Measurements from ENCODE around the gene SECTM1. TPM values are rescaled to one million over a fixed set of nuclear protein-coding genes. Genes with fewer than 3 reads are reported as not detected.
A peak's percentile ranks its signal among the peaks of the same experiment; 100 is the strongest.
"Not testable (repeated sequence)": the region's sequence is repeated elsewhere in the genome, so short reads cannot be mapped to it uniquely, and the experiment has no call there.

SECTM1 gene
- total and polyA plus RNA-seq, 9 of the 15 experiments (the other 6 are each of a cell fraction or from before 2014, with no cell fraction given) = 0.11 to 0.46 (median 0.18) TPM; not detected in 6

- BruUV-seq (replicated peaks); CTCF ChIA-PET (ENCODE audit: low intra/inter-chr PET ratio); H3K4me2 ChIP-seq (ENCODE audit: insufficient read depth, low read length); H4K20me1 ChIP-seq (replicated peaks; ENCODE audit: control insufficient read depth, insufficient read depth, low read length); H2AFZ ChIP-seq (ENCODE audit: low read depth, low read length); H3K36me3 ChIP-seq (ENCODE audit: control insufficient read depth, insufficient read depth, low read length); H3K4me3 ChIP-seq; POLR2A ChIA-PET; H3K9me3 ChIP-seq (replicated peaks; ENCODE audit: control insufficient read depth, insufficient read depth, low read depth, low read length); in situ Hi-C loops (cut with MboI); FAIRE-seq; H3K9me1 ChIP-seq (ENCODE audit: control insufficient read depth, insufficient read depth, low read length); H3K27ac ChIP-seq (ENCODE audit: extremely low read depth, low read depth, low read length); DNase-seq (ENCODE audit: extremely low read depth in 1 of 4, low spot score in 3 of 4); H3K9ac ChIP-seq (ENCODE audit: insufficient read depth in 1 of 2, low read depth in 2 of 2, low read length in 2 of 2); ATAC-seq; H3K27me3 ChIP-seq (ENCODE audit: control insufficient read depth in 2 of 2, insufficient read depth in 2 of 2, low read length in 2 of 2); H3K79me2 ChIP-seq (ENCODE audit: control insufficient read depth, insufficient read depth, low read length): not testable (repeated sequence)
- intact Hi-C loops (cut with micrococcal nuclease) = loop anchor here (10.0 kb wide), 1 partner anchor 135 kb away; no protein-coding TSS in a partner anchor
- peak; percentile 93 for TF ChIP-seq BCOR (IDR thresholded peaks at IDR 0.05)
- H3K4me1 ChIP-seq (replicated peaks in 1 of 2; ENCODE audit: control insufficient read depth in 2 of 2, insufficient read depth in 2 of 2, low read length in 2 of 2) = peaks cover 7 to 26% of the 10 kb centered on the region in 2 experiments; a peak in 4 of 5 replicates
- 43% methylated on average over 1 of the region's 1 CpG for WGBS (ENCODE audit: insufficient coverage, low coverage, missing lambda C conversion rate)
Measured at GRCh38 chr17:82359451-82360074, 26.0 kb upstream of the SECTM1 start.

DNA sequence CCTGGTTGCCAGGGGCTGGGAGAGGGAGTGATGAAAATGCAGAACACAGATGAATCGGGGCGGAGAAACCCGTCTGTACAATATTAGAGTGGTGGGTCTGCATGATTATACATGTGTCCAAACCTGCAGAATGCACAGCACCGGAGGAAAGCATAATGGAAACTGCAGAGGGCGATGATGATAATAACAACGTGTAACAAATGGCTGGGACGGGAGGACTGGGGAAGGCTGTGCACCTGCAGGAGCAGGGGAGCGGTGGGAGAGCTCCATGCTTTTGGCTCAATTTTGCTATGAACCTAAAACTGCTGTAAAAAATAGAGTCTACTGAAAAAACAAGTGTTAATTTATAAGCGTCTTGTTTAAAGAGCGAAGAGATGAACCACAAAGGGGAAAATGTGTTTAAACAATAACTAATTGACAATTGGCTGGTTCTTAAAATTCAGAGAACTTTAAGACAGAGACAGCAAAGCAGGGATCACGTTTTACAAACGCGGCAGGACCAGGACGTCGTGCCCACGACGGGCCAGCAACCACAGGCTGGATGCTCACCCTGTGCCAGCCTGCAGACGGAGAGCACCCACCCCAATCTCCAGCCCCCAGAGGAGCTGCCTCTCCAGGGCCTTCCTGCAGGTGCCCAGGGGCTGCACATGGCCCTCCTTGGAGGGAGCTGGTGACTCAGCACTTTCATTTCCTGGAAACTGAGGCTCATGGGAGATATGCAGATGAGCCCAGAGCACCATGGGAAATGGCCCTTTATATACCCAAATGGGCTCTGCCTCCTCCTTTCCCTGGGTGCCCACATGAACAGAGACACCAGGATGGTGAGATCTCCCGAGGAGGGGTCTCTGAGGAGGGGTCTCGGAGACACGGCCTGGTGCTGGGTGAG is 25.1 kb upstream of the SECTM1 start, which contains the start of gene TEX19:
Gene TEX19 (plus strand): TSS at position 783 of the 886 bp plus-strand sequence. CDS start 2,904 bp downstream, outside the sequence.
- WGBS (ENCODE audit: insufficient coverage, low coverage, missing lambda C conversion rate) = 51% methylated on average over 21 of the region's 21 CpGs
- ChIA-PET CTCF (ENCODE audit: low intra/inter-chr PET ratio) (no interaction called here), POLR2A (interaction anchor here (1.3 to 3.9 kb wide), 4 partner anchors 8 to 15 kb away, joined by 3 to 27 read pairs (median 4); no protein-coding TSS in a partner anchor)
- FAIRE-seq (peak; percentile 75), DNase-seq (ENCODE audit: extremely low read depth in 1 of 4, low spot score in 3 of 4) (peak; percentile 58 to 73 (median 66)), ATAC-seq (peak; percentile 79)
- Histone ChIP-seq H3K27ac (ENCODE audit: extremely low read depth, low read depth, low read length) (peak within 1 kb of the TSS; percentile 30; the same call in 2 of the 3 replicates), H3K79me2 (ENCODE audit: control insufficient read depth, insufficient read depth, low read length) (no peaks in the 10 kb centered on the region), H2AFZ (ENCODE audit: low read depth, low read length) (peak within 1 kb of the TSS; percentile 73), H3K4me1 (replicated peaks in 1 of 2; ENCODE audit: control insufficient read depth in 2 of 2, insufficient read depth in 2 of 2, low read length in 2 of 2) (peaks cover 7 to 26% of the 10 kb centered on the region in 2 experiments; a peak in 4 of 5 replicates), H3K4me3 (no peak within 1 kb of the TSS), H3K4me2 (ENCODE audit: insufficient read depth, low read length) (0 out of 2 replicates have a peak within 1 kb of the TSS, but pooled peaks have one; percentile 17), H3K36me3 (ENCODE audit: control insufficient read depth, insufficient read depth, low read length) (no peaks in the 10 kb centered on the region), H3K9ac (ENCODE audit: insufficient read depth in 1 of 2, low read depth in 2 of 2, low read length in 2 of 2) (no peak within 1 kb of the TSS; a peak in 1 of 4 replicates), H3K9me3 (replicated peaks; ENCODE audit: control insufficient read depth, insufficient read depth, low read depth, low read length) (no peaks in the 10 kb centered on the region), H3K27me3 (ENCODE audit: control insufficient read depth in 2 of 2, insufficient read depth in 2 of 2, low read length in 2 of 2) (no peaks in the 10 kb centered on the region), H4K20me1 (replicated peaks; ENCODE audit: control insufficient read depth, insufficient read depth, low read length) (no peaks in the 10 kb centered on the region), H3K9me1 (ENCODE audit: control insufficient read depth, insufficient read depth, low read length) (no peaks in the 10 kb centered on the region)
- intact Hi-C loops (cut with micrococcal nuclease) (loop anchor here (10.0 kb wide), 1 partner anchor 136 kb away; no protein-coding TSS in a partner anchor), in situ Hi-C loops (cut with MboI) (no loop called here)
- no TSS peak for BruUV-seq (replicated peaks)
- TF ChIP-seq E2F6 (IDR thresholded peaks at IDR 0.05; ENCODE audit: borderline replicate concordance in 1 of 2, extremely low read depth in 1 of 2, insufficient read depth in 1 of 2, insufficient read length in 1 of 2, low read depth in 1 of 2, low read length in 1 of 2, poor library complexity in 1 of 2, severe bottlenecking in 1 of 2) (peak; percentile 98 to 99), ZNF354B (CRISPR knock-in tag; IDR thresholded peaks at IDR 0.05) (no peak), NR3C1 (CRISPR knock-in tag; IDR thresholded peaks at IDR 0.05) (peak; percentile 88), TFAP4 (CRISPR knock-in tag; IDR thresholded peaks at IDR 0.05; ENCODE audit: borderline replicate concordance) (peak; percentile 75; the same call in 1 of the 2 replicates), TEAD4 (IDR thresholded peaks at IDR 0.05; ENCODE audit: low read length) (0 out of 2 replicates have a peak, but pooled peaks have one; percentile 21), TEAD4 (CRISPR knock-in tag; IDR thresholded peaks at IDR 0.05; ENCODE audit: borderline replicate concordance) (no peak), ATF7 (IDR thresholded peaks at IDR 0.05) (no peak), NR4A1 (CRISPR knock-in tag; IDR thresholded peaks at IDR 0.05) (no peak), NR4A1 (tag; IDR thresholded peaks at IDR 0.05) (peak; percentile 83), ASH1L (IDR thresholded peaks at IDR 0.05; ENCODE audit: borderline replicate concordance, low read depth, partially characterized antibody) (peak; percentile 41)
